CD4-positive, alpha-beta T cell treated with Interleukin-21 for 1 hour (primary cell): ENCODE measurements around the gene TAF11L2.
"Not testable (repeated sequence)": the region's sequence is repeated elsewhere in the genome, so short reads cannot be mapped to it uniquely, and the experiment has no call there.

Source experiments
- DNase-seq: peaks from one replicate; pipeline ENCODE4 v3.0.0-alpha.2; 2020

Gene TAF11L2

GRCh38 chr5:17528369-17528768, 30.3 kb downstream of the TAF11L2 start, which contains the start of gene TAF11L6:
TSS of gene TAF11L6 (plus strand) at chr5:17528669.
- not testable (repeated sequence) for DNase-seq
